Tibial nerve (tissue), 3 donors: Measurements from ENCODE around the gene ADORA1.

ENCODE experiments used
- POLR2A ChIP-seq, 2 donors: fragments of 450-650 bp; IDR thresholded peaks; one replicate each; pipeline ENCODE4 v1.6.1; 2017; ENCODE audit warnings: antibody characterized with exemption in 2 of 2, mild to moderate bottlenecking in 2 of 2, moderate library complexity in 2 of 2
- TF ChIP-seq, protein P1 (sequence below), 5 experiments: fragments of 200-600 bp in 3 of 5; fragments of 450-650 bp in 2 of 5; sonication (generic) in 3 of 5; IDR thresholded peaks; one replicate each; pipeline ENCODE4 v1.5.1; 2016 to 2019; ENCODE audit warnings: antibody characterized with exemption in 5 of 5, mild to moderate bottlenecking in 3 of 5, moderate library complexity in 2 of 5

DNA sequence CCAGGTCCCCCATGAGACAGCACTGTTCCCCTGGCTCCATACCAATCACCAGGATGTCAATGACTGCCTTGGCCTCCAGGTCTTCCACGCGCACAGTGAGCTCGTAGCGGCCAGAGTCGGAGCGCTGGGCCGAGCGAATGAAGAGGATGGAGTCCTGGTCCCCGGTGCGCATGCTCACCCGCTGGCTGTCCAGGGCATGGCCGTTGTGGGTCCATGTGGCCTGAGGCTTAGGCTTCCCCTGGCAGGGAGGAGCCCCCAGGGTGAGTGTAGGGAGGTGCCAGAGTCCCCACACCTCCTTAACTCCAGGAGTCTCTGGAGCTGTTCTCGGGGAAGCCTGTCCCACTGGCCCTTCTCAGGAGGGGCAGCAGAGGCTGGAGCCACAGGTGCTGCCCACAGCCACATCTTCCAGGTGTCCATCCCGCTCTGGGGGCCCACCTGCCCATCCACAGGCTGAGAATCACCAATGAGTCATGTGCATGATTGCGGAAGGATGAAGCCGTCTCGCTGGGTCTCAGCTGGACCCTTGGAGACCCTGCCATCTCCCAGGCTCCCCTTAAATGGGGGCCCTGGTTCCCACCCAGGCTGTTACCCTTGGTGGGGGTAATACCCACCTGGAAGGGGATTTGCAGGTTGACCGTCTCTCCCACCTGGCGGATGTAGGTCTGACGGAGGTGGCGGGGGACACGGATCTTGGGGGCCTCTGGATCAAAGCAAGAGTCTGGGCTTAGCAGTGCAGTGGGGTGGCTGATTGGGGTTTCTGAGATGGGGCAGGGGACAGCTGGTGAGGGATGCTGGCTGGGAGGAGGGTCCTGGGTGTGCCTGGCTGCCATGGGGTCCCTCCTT is 44.0 kb downstream of the ADORA1 start:
- TF ChIP-seq, protein P1, sequence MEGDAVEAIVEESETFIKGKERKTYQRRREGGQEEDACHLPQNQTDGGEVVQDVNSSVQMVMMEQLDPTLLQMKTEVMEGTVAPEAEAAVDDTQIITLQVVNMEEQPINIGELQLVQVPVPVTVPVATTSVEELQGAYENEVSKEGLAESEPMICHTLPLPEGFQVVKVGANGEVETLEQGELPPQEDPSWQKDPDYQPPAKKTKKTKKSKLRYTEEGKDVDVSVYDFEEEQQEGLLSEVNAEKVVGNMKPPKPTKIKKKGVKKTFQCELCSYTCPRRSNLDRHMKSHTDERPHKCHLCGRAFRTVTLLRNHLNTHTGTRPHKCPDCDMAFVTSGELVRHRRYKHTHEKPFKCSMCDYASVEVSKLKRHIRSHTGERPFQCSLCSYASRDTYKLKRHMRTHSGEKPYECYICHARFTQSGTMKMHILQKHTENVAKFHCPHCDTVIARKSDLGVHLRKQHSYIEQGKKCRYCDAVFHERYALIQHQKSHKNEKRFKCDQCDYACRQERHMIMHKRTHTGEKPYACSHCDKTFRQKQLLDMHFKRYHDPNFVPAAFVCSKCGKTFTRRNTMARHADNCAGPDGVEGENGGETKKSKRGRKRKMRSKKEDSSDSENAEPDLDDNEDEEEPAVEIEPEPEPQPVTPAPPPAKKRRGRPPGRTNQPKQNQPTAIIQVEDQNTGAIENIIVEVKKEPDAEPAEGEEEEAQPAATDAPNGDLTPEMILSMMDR (IDR thresholded peaks at IDR 0.05): no peak
- TF ChIP-seq POLR2A (IDR thresholded peaks at IDR 0.05): no peak
